ENCODE measurements around the gene CSGALNACT2.

CSGALNACT2 gene

GRCh38 chr10:43200538-43201390 lies 62.5 kb downstream of the CSGALNACT2 start:
- no peak for DNase-seq (ENCODE audit: low read depth in 2 of 2)

- no peak for DNase-seq (ENCODE audit: low read depth in 2 of 2)
Measured at GRCh38 chr10:43201545-43202131, 63.4 kb downstream of the CSGALNACT2 start.

DNA sequence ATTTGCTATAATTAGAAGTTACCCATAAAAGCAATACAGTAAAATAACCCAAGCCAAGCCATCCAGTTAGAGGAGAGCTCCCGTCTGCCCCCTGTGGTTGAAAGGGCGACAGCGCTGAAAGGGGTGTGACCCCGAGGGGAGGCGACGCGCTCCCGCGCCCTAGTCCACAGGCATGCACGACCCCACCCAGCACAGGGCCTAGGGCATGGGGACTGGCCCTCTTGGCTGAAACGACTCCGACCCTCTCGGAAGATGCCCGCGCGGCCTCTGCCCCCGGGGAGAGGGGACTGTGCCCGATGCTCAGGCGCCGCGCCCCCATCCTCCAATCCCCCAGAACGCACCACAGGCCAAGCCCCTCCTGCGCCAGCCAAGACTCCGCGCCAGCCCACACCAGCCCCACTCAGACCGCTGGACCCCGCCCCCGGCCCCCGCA lies 64.0 kb downstream of the CSGALNACT2 start:
- peak; percentile 20 for DNase-seq (ENCODE audit: low read depth in 2 of 2)

- DNase-seq (ENCODE audit: low read depth in 2 of 2): peak; percentile 13 to 31
Measured at GRCh38 chr10:43202657-43203447, 64.6 kb downstream of the CSGALNACT2 start.

GRCh38 chr10:43203448-43204041 lies 65.3 kb downstream of the CSGALNACT2 start:
- DNase-seq (ENCODE audit: low read depth in 2 of 2): no peak

DNA sequence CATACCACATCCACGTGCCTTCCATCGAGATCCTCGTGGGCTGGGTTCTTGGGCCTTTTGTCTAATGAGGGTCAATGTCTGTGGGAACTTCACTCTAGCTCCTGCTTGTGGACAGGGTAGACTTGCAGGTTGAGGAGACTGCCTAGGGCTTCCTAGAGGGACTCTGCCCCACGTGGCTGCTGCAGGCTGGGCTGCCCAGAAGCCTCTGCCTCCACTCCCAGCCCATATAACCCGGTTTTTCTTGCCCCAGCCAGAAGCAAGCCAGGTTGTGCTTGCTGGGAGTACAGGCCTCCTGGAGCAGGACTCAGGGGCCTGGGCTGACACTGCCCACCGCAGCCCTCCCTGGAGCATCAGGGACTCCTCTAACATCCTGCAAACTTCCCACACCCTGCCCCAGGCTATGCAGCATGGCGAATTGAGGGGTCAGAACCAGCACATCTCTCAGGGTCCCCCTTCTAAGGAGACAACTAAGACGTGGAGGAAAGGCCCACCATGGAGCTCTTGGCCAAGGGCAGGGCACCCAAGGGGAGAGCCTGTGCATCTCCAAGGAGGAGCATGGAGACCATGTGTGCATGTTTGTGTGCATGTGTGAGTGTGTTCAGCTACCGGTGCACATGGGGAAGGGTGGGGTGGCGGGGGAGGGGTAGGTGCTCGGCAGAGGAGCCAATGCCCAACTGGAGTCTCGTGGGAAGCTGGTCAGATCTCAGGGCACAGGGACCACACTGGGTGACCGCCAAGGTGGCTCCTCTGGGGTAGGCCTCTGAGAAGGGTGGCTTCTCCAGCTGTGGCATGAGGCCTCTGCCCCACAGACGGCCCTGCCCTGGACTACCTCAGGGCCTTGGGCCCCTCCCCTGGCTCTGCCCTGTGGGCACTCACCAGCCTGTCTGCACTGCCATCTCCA lies 66.0 kb downstream of the CSGALNACT2 start:
- no peak for DNase-seq (ENCODE audit: low read depth in 2 of 2)

DNA sequence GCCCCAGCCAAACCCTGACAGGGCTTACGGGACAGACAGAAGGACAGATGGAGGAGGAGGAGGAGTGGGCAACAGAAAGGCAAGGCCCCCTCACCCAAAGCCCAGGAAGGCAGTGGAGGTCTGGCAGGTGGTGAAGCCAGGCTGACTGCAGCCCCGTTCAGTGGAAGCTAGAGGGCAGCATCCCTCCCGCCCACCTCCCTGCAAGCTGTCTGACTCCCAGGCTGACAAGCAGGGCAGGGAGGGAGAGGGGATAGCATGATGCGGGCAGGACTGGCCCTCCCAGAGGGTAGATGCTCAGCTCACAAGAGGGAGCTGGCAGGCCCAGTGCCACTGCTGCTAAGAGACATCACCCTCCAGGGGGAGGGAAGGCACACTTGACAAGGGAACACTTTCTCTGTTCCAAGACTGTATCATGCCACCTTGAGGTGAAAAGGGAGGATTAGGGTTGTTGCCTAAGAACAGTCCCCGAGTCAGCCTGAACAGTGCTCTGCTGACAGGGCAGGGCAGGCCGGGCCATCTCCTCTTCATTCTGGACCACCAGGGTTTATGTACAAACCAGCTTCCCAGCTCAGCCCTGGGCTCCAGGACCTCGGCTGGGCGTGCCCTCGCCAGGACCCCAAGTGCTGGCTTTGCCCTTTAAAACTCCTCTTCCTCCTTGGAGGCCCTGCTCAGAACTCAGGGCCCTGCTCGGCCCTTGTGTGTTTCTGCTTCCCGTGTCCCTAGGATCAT lies 66.9 kb downstream of the CSGALNACT2 start:
- peak in 1 of 2 donors; percentile 21 for DNase-seq (ENCODE audit: low read depth in 2 of 2)

DNA sequence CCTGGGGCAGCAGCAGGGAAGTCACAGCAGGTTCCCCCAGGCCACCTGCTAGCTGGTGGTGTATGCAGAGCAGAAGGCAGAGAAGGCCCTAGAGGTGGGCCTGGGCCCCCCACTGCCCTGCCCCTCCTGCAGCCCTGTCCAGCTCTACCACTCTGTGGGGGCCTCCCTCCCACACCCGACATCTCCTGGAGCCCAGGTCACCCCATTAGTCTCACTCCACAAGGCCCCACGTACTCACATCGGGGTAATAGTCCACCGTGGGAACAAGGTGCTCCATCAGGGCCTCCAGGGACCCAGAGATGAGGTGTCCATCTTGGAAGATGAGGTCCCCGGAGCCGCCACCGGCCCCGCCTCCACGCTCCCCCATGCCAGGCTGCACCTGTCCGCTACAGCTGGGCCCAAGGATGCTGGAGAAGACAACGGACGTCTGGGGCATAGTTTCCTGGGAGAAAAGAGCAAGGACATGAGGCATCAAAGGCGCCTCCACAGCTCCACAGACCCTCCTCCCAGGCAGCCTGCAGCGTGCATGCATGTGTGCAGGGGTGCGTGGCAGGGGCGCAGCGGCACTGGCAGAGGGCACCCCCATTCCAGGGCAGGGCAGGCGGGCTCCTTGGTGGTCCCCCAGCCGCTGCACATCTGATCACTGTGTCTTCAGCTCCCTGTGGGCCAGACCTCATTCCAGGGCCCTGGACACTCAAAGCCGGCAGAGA lies 67.6 kb downstream of the CSGALNACT2 start:
- DNase-seq (ENCODE audit: low read depth in 2 of 2): no peak

DNA sequence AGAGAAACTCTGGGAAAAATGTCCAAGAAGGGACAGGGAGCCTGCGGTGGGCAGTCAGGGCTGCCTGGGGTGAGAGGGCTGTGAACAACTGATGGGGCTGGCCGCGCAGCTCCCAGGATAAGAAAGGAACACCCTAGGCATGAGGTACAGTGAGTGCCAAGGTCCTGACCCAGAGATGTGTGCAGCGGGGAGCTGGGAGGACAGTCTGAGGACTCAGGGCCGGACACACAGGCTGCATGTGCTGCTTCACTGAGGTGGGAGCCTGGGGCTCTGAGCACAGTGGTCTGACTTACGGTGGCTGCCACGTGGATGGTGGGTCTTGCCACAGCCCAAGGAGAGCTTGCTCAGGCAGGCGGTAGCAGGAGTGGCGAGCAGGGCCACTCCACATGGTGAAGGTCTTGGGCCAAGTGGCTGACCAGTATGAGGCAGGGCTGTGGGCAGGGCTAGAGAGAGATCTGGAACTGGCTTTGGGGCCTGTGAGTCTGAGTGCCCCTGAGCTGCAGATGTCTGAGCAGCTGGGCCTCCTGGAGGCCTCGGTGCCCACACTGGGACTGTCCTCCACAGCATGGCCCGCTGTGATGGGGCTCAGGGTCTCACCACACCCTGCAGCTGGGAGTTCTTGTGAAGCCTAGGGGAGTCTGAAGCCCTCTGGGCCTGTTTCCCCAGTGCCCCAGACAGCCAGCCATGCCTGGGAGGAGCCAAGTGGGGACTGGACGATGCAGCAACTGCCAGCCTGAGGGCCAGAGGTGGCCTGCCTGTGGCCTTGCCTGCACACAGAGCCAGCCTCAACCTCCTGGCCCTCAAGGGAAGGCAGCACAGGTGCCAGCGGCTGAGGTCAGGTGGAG lies 68.4 kb downstream of the CSGALNACT2 start:
- DNase-seq (ENCODE audit: low read depth in 2 of 2): no peak

- no peak for DNase-seq (ENCODE audit: low read depth in 2 of 2)
Measured at GRCh38 chr10:43208147-43209073, 70.2 kb downstream of the CSGALNACT2 start.

GRCh38 chr10:43209074-43209455 lies 70.8 kb downstream of the CSGALNACT2 start:
- no peak for DNase-seq (ENCODE audit: low read depth in 2 of 2)

GRCh38 chr10:43209651-43210141 lies 71.5 kb downstream of the CSGALNACT2 start:
- no peak for DNase-seq (ENCODE audit: low read depth in 2 of 2)

GRCh38 chr10:43210556-43210955 lies 72.3 kb downstream of the CSGALNACT2 start:
- no peak for DNase-seq (ENCODE audit: low read depth in 2 of 2)

DNA sequence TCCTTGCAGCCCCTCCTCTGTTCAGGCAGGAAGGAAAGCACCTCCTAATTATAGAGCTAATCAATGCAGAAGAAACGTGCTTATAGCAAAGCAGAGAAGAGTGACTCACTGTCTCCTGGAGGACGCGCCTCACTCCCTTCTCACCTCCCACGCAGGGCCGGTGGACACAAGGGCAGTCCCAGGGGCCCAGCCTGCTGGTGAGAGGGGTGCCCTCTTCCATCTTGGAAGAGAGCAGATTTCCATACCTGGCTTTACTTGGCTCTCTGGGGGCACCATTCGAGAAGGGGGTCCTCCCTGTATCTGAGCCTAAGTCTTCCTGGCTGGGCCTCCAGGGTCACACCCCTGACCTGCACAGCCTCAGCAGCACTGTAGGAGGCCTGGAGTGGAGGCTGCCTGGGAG lies 72.8 kb downstream of the CSGALNACT2 start:
- DNase-seq (ENCODE audit: low read depth in 2 of 2): no peak

DNA sequence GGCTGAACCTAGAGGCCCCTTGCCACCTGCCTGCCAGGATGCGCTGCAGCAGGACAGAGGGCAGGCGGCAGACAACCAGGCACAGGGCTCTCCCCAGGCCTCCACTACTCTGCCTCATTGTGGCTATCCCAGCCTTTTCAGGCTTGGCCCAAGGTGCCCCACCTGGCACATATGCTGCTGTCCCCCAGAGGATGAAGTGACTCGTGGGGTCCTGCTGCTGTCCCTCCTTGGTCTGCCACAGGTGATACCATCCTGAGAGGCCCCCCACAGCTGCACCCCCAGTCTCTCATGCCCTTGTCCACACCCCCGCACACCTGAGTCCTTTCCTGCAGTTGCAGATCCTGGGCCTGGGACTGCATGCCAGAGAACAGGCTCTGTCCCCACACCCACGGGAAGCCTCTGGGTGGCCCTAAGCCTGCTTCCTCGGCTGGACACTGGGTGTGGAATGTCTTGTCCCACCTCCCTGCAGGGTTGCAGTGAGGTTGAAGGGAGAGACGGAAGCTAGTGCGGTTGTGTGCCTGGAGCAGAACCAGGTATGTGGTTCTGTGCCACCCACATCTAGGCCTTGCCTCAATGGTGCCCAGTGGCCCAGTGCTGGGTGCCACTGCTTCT lies 73.3 kb downstream of the CSGALNACT2 start:
- DNase-seq (ENCODE audit: low read depth in 2 of 2): no peak

DNA sequence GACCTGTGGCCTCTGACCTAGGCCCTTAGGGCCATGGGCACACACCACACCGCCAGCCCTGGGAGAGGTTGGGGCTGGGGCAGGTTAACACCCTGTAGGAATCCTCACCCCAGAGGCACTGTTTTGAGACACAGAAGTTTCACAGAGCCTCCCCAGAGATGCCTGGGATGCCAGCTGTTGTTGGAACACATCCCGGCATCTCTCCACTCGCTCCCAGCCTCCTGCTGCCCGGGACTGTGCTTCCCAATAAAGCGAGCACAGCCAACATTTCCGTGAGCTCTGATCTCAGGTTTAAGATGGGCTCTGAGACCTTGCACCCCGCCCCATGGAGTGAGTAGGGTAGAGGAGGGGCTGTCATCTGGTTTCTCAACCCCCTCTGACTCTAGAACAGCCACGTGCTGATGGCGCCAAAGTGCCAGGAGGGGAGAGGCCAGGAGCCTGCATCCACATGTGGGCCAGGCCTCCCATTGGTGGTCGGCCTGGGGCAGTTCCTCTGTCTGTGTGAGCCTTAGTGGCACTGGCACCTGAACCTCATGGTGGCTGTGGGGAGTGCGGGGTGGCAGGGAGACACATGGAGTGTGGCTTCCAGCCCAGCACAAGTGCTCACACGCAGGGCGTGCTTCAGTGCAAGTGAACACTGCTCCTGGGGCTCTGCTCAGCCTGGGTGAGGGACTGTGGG lies 73.9 kb downstream of the CSGALNACT2 start:
- no peak for DNase-seq (ENCODE audit: low read depth in 2 of 2)
